Choroid plexus epithelial cell (primary cell): ENCODE measurements around the gene CELF4.
"Not testable (repeated sequence)": the region's sequence is repeated elsewhere in the genome, so short reads cannot be mapped to it uniquely, and the experiment has no call there.

Experiments
- DNase-seq: peaks from one replicate; pipeline ENCODE4 v3.0.0-alpha.2; 2010; ENCODE audit warnings: low read depth
- H3K4me3 ChIP-seq: 2 replicates; pipeline ENCODE4 v1.5.1; 2011; ENCODE audit warnings: low read depth, mild to moderate bottlenecking, control low read depth, low read length, moderate library complexity
- CTCF ChIP-seq: conservative IDR thresholded peaks from 2 replicates; pipeline ENCODE4 v1.5.1; 2011; ENCODE audit warnings: low read depth, mild to moderate bottlenecking, control low read depth, inconsistent platforms, low read length, moderate library complexity

CELF4 gene

GRCh38 chr18:37467002-37467662, 98.5 kb downstream of the CELF4 start:
- no peak for DNase-seq
- TF ChIP-seq CTCF, result no peak
- H3K4me3 ChIP-seq, result no peak overlapping the region

GRCh38 chr18:37465958-37466357, 99.6 kb downstream of the CELF4 start:
- no peak for DNase-seq
- no peak for TF ChIP-seq CTCF
- no peak overlapping the region for H3K4me3 ChIP-seq

- no peak overlapping the region for H3K4me3 ChIP-seq
- TF ChIP-seq CTCF, result no peak
- DNase-seq, result no peak
Observed at GRCh38 chr18:37464257-37464656, 101.3 kb downstream of the CELF4 start.

- not testable (repeated sequence) for H3K4me3 ChIP-seq
Observed at GRCh38 chr18:37461329-37461728, 104.3 kb downstream of the CELF4 start.

GRCh38 chr18:37460604-37461003, 105.0 kb downstream of the CELF4 start:
- TF ChIP-seq CTCF, result no peak
- no peak for DNase-seq
- no peak overlapping the region for H3K4me3 ChIP-seq

More at GRCh38 chr18:37461329-37461728, 104.3 kb downstream of the CELF4 start:
- DNase-seq, result not testable (repeated sequence)

GRCh38 chr18:37458697-37459096, 106.9 kb downstream of the CELF4 start:
- H3K4me3 ChIP-seq, result no peak overlapping the region
- DNase-seq, result no peak
- TF ChIP-seq CTCF, result no peak

- no peak for DNase-seq
- no peak overlapping the region for H3K4me3 ChIP-seq
- TF ChIP-seq CTCF, result no peak
Observed at GRCh38 chr18:37457753-37458152, 107.8 kb downstream of the CELF4 start.

- DNase-seq, result no peak
- TF ChIP-seq CTCF, result no peak
- H3K4me3 ChIP-seq, result no peak overlapping the region
Observed at GRCh38 chr18:37457341-37457740, 108.3 kb downstream of the CELF4 start.
